Measurements from ENCODE around the gene RUNDC3A.
"Not testable (repeated sequence)": the region's sequence is repeated elsewhere in the genome, so short reads cannot be mapped to it uniquely, and the experiment has no call there.

Gene RUNDC3A

GRCh38 chr17:44361292-44362260 lies 53.2 kb downstream of the RUNDC3A start:
- DNase-seq, result no peak

- DNase-seq, result no peak
These were observed 54.1 kb downstream of the RUNDC3A start for GRCh38 chr17:44362459-44362948.

GRCh38 chr17:44362949-44363612 lies 54.7 kb downstream of the RUNDC3A start:
- no peak for DNase-seq

DNA sequence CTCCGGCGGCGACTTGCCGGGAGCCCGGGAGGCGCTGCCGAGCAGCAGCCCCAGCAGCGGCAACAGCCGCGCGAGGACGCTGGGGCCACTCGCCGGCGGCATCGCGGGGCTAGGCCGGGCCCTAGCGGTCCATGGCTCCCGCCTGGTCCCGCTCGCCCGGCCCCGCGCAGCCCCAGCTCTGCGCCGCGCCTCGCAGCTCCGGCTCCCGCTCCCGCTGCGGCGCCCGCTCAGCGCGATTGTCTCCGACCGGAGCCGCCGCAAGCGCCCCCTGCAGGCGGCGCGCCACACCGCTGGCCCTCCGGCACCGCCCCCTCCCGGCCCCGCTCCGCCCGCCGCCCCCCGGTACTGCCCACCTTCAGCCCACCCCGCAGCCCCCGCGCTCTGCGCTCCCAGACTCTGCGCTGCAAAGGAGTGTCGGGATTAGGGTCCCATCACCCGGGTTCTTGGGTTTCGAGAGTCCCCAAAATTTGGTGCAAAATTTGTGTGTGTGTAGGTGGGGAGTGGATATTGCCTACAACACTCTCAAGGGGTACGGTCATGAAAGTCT lies 55.3 kb downstream of the RUNDC3A start, which contains the start of gene FAM171A2:
FAM171A2 (minus strand) TSS at position 241 of the 547 bp plus-strand sequence; CDS start at position 102, 139 bp downstream.
- DNase-seq, result peak; percentile 49

DNA sequence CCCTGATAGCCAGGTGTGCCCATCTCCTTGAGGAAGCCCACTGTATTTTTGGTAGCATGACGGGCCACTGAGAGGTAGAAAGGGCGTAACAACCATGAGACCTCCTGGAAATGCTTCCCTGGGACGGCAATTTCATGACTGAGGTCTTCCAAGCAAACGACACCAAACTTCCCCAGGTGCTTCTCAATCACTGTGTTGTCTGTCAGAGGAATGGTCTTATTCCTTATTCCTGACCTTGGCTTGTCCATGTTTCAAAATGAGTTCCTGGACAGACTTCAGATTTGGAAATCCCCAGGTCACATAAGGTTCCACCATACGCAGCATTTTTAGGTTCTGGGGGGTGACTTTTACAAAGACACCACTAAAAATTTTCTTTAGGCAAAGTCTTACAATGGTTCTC lies 56.6 kb downstream of the RUNDC3A start:
- not testable (repeated sequence) for DNase-seq

DNA sequence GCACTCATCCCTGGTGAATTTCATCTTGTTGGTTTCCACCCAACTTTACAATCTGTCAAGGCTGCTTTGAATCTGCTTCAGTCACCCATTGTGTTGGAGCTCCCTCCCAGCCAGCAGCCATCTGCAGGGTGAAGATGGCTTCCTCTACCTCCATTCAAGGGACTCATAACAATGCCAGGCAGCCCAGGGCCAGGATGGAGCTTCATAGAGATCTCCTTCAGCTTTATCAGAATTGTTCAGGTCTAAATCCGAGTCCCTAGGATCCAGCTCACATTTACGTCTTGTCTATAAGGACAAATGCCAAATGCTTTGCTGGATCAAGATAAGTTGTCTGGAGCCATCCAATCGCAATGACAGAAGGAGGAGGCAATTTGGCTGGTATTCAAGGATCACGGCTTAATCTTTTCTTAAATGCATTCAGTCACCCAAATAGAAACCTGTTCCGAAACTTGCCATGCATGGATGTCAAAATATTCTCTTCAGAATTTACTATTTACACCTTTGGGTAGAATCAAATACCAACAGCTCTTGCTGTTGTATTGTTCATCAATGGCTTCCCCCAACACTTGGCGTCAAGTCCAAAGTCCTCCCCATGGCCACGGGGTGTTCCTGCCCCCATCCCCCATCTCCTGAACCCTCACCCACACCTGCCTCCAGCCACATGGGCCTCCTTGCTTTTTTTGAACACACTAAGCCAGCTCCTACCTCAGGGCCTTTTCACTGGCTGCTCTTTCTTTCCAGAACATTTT lies 59.0 kb downstream of the RUNDC3A start:
- DNase-seq, result no peak

All from stimulated activated CD4-positive, alpha-beta T cell treated with anti-CD3 and anti-CD28 coated beads, Interleukin-1b, Interleukin-23, amount 100 ng/mL, for 48 hours (primary cell).